Thymus (tissue), 11 donors: Measurements from ENCODE around the gene FGFR2. TPM values are rescaled to one million over a fixed set of nuclear protein-coding genes. Genes with fewer than 3 reads are reported as not detected.

Experiments
- DNase-seq, 9 donors: peaks; one replicate each; pipeline ENCODE4 v3.0.0-alpha.2; 2013; ENCODE audit warnings: low spot score in 9 of 9, low read depth in 6 of 9, missing footprints in 1 of 9
- H3K27ac ChIP-seq, 2 donors: one replicate each; pipeline ENCODE4 v1.5.1; 2013; ENCODE audit warnings: control low read depth in 1 of 2, low read depth in 1 of 2, low read length in 1 of 2, mild to moderate bottlenecking in 1 of 2, moderate library complexity in 1 of 2
- H3K27me3 ChIP-seq, 2 donors: one replicate each; pipeline ENCODE4 v1.5.1; 2013; ENCODE audit warnings: low read length in 1 of 2; ENCODE audit not compliant: control insufficient read depth in 2 of 2, insufficient read depth in 1 of 2
- H3K36me3 ChIP-seq, 2 donors: one replicate each; pipeline ENCODE4 v1.5.1; 2013; ENCODE audit warnings: low read length in 1 of 2, mild to moderate bottlenecking in 1 of 2, moderate library complexity in 1 of 2; ENCODE audit not compliant: control insufficient read depth in 2 of 2, insufficient read depth in 2 of 2
- H3K4me1 ChIP-seq, 2 donors: one replicate each; pipeline ENCODE4 v1.5.1; 2013; ENCODE audit warnings: low read length in 2 of 2; ENCODE audit not compliant: control insufficient read depth in 2 of 2, insufficient read depth in 2 of 2
- H3K4me3 ChIP-seq, 2 donors: one replicate each; pipeline ENCODE4 v1.5.1; 2013; ENCODE audit warnings: low read length in 2 of 2, control low read depth in 1 of 2, mild to moderate bottlenecking in 1 of 2
- H3K9me3 ChIP-seq, 2 donors: one replicate each; pipeline ENCODE4 v1.5.1; 2013; ENCODE audit warnings: low read length in 1 of 2, mild to moderate bottlenecking in 1 of 2; ENCODE audit not compliant: control insufficient read depth in 2 of 2, insufficient read depth in 1 of 2
- WGBS: extraction: QIAGEN DNeasy Blood & Tissue Kit; methylation state at CpG from one replicate; pipeline ENCODE4 v1.1.7; 2013; 5-methylcytosine and 5-hydroxymethylcytosine counted together
- polyA plus RNA-seq: library from polyadenylated mRNA; stranded (reverse); fragments of 200-250 nt; gene quantifications from one replicate; pipeline ENCODE4 v1.2.3, GENCODE V29; 2013
- total RNA-seq: library from RNA; stranded (reverse); fragments of 120-200 nt; gene quantifications from one replicate; pipeline ENCODE4 v1.2.4, GENCODE V29; 2013
- donor health status: healthy.

The FGFR2 gene
- total and polyA plus RNA-seq, 2 donors, result 13.3 to 26.2 TPM

DNA sequence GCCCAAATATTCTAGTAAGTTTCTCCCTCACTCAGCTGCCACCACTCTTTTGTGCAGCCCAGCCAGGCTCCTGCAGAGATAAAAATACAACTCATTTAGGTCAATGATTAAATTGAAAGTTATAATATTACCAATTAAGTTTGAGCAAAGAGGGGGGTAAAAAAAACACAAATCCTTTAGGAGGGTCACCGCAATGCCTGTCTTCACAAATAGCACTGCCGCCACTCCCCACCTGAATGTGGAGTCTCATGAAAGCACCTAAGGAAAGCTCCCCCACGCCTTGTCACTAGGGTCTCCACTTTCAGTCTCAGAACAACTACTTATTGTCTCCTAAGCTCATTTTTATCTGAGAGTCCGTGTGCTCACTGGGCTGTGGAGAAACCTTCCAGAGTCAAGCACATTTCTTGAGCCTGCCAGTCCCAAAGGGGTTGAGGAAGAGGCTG, 148.7 kb downstream of the FGFR2 start:
- Histone ChIP-seq H3K4me1 (no peaks in the 10 kb centered on the region), H3K9me3 (no peaks in the 10 kb centered on the region), H3K27me3 (no peaks in the 10 kb centered on the region), H3K4me3 (no peak overlapping the region), H3K27ac (no peak overlapping the region), H3K36me3 (no peaks in the 10 kb centered on the region)
- WGBS, result 93% methylated on average over 4 of the region's 4 CpGs
- no peak for DNase-seq

DNA sequence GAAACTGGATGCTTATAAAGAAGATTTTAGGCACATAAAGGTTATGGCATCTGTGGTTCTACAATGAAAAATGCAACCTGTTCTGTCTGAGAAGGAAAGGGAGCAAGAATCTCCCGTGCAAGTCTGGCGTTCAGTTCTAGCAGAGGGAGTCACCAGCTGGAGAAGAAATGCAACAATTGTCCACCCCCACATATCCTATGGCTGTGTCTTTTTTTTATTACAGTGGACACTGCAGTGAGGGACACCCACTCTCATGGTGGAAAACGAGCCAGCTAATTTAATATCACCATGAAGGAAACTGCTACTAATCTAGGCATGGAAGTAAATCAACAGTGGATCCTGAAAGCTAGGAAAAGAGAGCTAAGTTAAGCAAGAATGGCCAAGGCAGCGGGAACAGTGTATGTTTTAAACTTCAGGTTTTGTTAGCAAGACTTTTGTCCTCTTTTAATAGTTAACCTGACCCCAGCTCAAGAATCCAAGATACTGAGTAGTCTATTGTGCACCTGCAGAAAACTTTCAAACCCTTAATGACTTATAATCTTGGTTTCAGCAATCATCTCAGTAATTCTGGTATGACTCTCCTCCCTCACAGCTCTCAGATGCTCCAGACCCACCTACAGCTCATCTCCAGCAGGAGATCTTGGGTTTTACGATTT, 149.3 kb downstream of the FGFR2 start:
- WGBS, result 84% methylated on average over 5 of the region's 5 CpGs
- Histone ChIP-seq H3K27ac (no peak overlapping the region), H3K9me3 (no peaks in the 10 kb centered on the region), H3K36me3 (no peaks in the 10 kb centered on the region), H3K4me1 (no peaks in the 10 kb centered on the region), H3K4me3 (no peak overlapping the region), H3K27me3 (no peaks in the 10 kb centered on the region)
- no peak for DNase-seq

- DNase-seq, result no peak
- H3K27me3 ChIP-seq, result no peaks in the 10 kb centered on the region
- no peak overlapping the region for H3K27ac ChIP-seq
- no peaks in the 10 kb centered on the region for H3K36me3 ChIP-seq
- no peaks in the 10 kb centered on the region for H3K9me3 ChIP-seq
- WGBS, result 94% methylated on average over 8 of the region's 8 CpGs
- H3K4me3 ChIP-seq, result no peak overlapping the region
- no peaks in the 10 kb centered on the region for H3K4me1 ChIP-seq
Observed at GRCh38 chr10:121444520-121445165, 153.6 kb downstream of the FGFR2 start.

GRCh38 chr10:121442086-121442935, 155.9 kb downstream of the FGFR2 start:
- no peaks in the 10 kb centered on the region for H3K4me1 ChIP-seq
- H3K4me3 ChIP-seq, result no peak overlapping the region
- H3K27ac ChIP-seq, result no peak overlapping the region
- no peaks in the 10 kb centered on the region for H3K27me3 ChIP-seq
- no peaks in the 10 kb centered on the region for H3K9me3 ChIP-seq
- 89% methylated on average over 5 of the region's 5 CpGs for WGBS
- H3K36me3 ChIP-seq, result no peaks in the 10 kb centered on the region
- DNase-seq, result no peak

- no peaks in the 10 kb centered on the region for H3K9me3 ChIP-seq
- H3K27me3 ChIP-seq, result no peaks in the 10 kb centered on the region
- no peak overlapping the region for H3K27ac ChIP-seq
- WGBS, result 98% methylated on average over 2 of the region's 2 CpGs
- DNase-seq, result no peak
- H3K36me3 ChIP-seq, result no peaks in the 10 kb centered on the region
- H3K4me3 ChIP-seq, result no peak overlapping the region
- no peaks in the 10 kb centered on the region for H3K4me1 ChIP-seq
Observed at GRCh38 chr10:121440461-121440860, 157.8 kb downstream of the FGFR2 start.

- WGBS, result 98% methylated on average over 2 of the region's 2 CpGs
Observed at GRCh38 chr10:121438333-121438732, 159.9 kb downstream of the FGFR2 start.

DNA sequence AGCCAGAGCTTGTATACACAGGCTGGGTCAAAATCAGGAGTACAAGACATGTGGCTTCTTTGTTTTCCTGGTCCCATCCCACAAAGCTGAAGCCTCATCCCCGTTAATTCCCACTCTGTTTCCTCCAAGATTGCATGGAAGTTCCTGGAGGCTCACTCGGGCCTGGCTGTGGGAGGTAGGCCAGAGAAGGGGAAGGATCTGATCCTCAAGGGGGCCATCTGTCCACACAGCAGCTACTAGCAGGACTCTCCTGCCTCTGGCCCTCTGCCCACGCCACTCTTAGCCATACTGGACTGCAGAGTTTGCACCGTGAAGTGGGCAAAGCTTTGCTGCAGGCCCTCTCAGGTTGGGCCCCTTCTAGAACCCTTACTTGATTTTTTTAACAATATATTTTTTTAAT, 160.6 kb downstream of the FGFR2 start:
- WGBS, result 71% methylated on average over 4 of the region's 4 CpGs

More at GRCh38 chr10:121438333-121438732, 159.9 kb downstream of the FGFR2 start:
- H3K36me3 ChIP-seq, result no peaks in the 10 kb centered on the region
- no peaks in the 10 kb centered on the region for H3K9me3 ChIP-seq
- DNase-seq, result no peak
- H3K27me3 ChIP-seq, result no peaks in the 10 kb centered on the region
- H3K4me3 ChIP-seq, result no peak overlapping the region
- H3K27ac ChIP-seq, result no peak overlapping the region
- H3K4me1 ChIP-seq, result no peaks in the 10 kb centered on the region

GRCh38 chr10:121436630-121437341, 161.5 kb downstream of the FGFR2 start:
- no peak for DNase-seq
- no peaks in the 10 kb centered on the region for H3K4me1 ChIP-seq
- no peaks in the 10 kb centered on the region for H3K9me3 ChIP-seq
- 61% methylated on average over 5 of the region's 5 CpGs for WGBS
- no peaks in the 10 kb centered on the region for H3K36me3 ChIP-seq
- H3K27ac ChIP-seq, result no peak overlapping the region
- H3K4me3 ChIP-seq, result no peak overlapping the region
- H3K27me3 ChIP-seq, result no peaks in the 10 kb centered on the region

More for the DNA sequence above, 160.6 kb downstream of the FGFR2 start:
- no peak overlapping the region for H3K27ac ChIP-seq
- no peaks in the 10 kb centered on the region for H3K9me3 ChIP-seq
- no peaks in the 10 kb centered on the region for H3K4me1 ChIP-seq
- H3K4me3 ChIP-seq, result no peak overlapping the region
- H3K36me3 ChIP-seq, result no peaks in the 10 kb centered on the region
- no peak for DNase-seq
- no peaks in the 10 kb centered on the region for H3K27me3 ChIP-seq
